ENCODE results near the gene C1R.

DNA sequence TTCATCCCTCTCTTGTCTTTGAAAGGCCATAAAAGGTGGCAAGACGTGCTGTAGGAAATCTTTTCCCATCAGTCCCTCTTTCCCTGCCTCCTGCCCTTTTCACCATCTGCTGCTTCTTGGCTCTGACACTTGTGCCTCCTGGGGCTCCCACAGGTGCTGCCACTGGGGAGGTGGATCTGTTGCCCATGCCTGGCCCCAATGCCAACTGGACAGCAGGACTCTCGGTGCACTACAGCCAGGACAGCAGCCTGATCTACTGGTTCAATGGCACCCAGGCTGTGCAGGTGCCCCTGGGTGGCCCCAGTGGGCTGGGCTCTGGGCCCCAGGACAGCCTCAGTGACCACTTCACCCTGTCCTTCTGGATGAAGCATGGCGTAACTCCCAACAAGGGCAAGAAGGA is 44.4 kb upstream of the C1R start:
- TF ChIP-seq, protein P1, sequence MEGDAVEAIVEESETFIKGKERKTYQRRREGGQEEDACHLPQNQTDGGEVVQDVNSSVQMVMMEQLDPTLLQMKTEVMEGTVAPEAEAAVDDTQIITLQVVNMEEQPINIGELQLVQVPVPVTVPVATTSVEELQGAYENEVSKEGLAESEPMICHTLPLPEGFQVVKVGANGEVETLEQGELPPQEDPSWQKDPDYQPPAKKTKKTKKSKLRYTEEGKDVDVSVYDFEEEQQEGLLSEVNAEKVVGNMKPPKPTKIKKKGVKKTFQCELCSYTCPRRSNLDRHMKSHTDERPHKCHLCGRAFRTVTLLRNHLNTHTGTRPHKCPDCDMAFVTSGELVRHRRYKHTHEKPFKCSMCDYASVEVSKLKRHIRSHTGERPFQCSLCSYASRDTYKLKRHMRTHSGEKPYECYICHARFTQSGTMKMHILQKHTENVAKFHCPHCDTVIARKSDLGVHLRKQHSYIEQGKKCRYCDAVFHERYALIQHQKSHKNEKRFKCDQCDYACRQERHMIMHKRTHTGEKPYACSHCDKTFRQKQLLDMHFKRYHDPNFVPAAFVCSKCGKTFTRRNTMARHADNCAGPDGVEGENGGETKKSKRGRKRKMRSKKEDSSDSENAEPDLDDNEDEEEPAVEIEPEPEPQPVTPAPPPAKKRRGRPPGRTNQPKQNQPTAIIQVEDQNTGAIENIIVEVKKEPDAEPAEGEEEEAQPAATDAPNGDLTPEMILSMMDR (IDR thresholded peaks at IDR 0.05; ENCODE audit: low read depth, low read length, poor library complexity, severe bottlenecking), result no peak
- TF ChIP-seq EZH2phosphoT487 (IDR thresholded peaks at IDR 0.05; ENCODE audit: borderline replicate concordance, low read length), result no peak

Data from DOHH2 (cell line).